Type B pancreatic cell (in vitro differentiated cells): ENCODE data around the gene PINLYP. TPM values are rescaled to one million over a fixed set of nuclear protein-coding genes. Genes with fewer than 3 reads are reported as not detected.
"Not testable (repeated sequence)": the region's sequence is repeated elsewhere in the genome, so short reads cannot be mapped to it uniquely, and the experiment has no call there.

Experiments
- DNase-seq: peaks from one replicate; pipeline ENCODE4 v3.0.0; 2021; ENCODE audit warnings: mixed read lengths; ENCODE audit not compliant: unreplicated experiment; ENCODE audit errors: extremely low spot score
- H3K27ac Mint-ChIP-seq: 2 replicates; pipeline ENCODE4 v1.8.0; 2021; ENCODE audit warnings: mild to moderate bottlenecking, mixed read lengths
- H3K27me3 Mint-ChIP-seq: 2 replicates; pipeline ENCODE4 v1.8.0; 2021; ENCODE audit warnings: mixed read lengths
- H3K36me3 Mint-ChIP-seq: 2 replicates; pipeline ENCODE4 v1.8.0; 2021; ENCODE audit warnings: mixed read lengths
- H3K4me1 Mint-ChIP-seq: one replicate; pipeline ENCODE4 v1.8.0; 2021; ENCODE audit warnings: mixed read lengths; ENCODE audit not compliant: unreplicated experiment
- H3K4me3 Mint-ChIP-seq: 2 replicates; pipeline ENCODE4 v1.8.0; 2021; ENCODE audit warnings: mild to moderate bottlenecking, mixed read lengths
- H3K9me3 Mint-ChIP-seq: 2 replicates; pipeline ENCODE4 v1.8.0; 2021; ENCODE audit warnings: mixed read lengths
- total RNA-seq: library from RNA; stranded (reverse); gene quantifications from 2 replicates; pipeline ENCODE4 v1.2.1, GENCODE V29; 2021; ENCODE audit warnings: low replicate concordance
- TF ChIP-seq, protein P1 (sequence below): fragments of 200-600 bp; sonication (generic); conservative IDR thresholded peaks from 2 replicates; pipeline ENCODE4 v1.5.0; 2021; ENCODE audit warnings: antibody characterized with exemption, mild to moderate bottlenecking

The PINLYP gene
- total RNA-seq, 1 donor from 2014 or later: 6.0 TPM

DNA sequence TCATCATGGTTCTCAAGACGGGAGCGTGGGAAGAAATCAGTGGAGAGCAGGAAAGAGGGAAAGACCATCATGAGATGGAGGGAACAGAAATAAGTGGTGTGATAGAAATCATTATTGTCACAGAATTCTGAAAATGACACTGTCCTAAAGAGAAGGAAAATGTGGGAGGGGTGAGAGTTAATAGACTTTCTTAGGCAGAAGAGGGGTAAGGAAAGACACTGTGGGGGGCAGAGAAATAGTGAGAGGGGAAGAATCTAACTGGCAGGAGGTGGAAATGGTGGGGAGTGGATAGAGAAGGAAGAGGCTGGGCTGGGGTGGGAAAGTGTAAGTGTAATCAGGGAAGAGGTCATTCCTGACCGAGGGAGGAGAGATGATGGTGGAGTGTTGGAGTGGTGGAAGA, 3.2 kb downstream of the PINLYP start:
- peak overlapping the region; percentile 75 for H3K4me3 Mint-ChIP-seq
- peaks cover 38% of the 10 kb centered on the region for H3K4me1 Mint-ChIP-seq
- H3K27me3 Mint-ChIP-seq: no peaks in the 10 kb centered on the region
- TF ChIP-seq, protein P1, sequence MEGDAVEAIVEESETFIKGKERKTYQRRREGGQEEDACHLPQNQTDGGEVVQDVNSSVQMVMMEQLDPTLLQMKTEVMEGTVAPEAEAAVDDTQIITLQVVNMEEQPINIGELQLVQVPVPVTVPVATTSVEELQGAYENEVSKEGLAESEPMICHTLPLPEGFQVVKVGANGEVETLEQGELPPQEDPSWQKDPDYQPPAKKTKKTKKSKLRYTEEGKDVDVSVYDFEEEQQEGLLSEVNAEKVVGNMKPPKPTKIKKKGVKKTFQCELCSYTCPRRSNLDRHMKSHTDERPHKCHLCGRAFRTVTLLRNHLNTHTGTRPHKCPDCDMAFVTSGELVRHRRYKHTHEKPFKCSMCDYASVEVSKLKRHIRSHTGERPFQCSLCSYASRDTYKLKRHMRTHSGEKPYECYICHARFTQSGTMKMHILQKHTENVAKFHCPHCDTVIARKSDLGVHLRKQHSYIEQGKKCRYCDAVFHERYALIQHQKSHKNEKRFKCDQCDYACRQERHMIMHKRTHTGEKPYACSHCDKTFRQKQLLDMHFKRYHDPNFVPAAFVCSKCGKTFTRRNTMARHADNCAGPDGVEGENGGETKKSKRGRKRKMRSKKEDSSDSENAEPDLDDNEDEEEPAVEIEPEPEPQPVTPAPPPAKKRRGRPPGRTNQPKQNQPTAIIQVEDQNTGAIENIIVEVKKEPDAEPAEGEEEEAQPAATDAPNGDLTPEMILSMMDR: no peak
- peaks cover 4% of the 10 kb centered on the region for H3K36me3 Mint-ChIP-seq
- peak overlapping the region; percentile 67 for H3K27ac Mint-ChIP-seq
- DNase-seq: no peak
- no peaks in the 10 kb centered on the region for H3K9me3 Mint-ChIP-seq

DNA sequence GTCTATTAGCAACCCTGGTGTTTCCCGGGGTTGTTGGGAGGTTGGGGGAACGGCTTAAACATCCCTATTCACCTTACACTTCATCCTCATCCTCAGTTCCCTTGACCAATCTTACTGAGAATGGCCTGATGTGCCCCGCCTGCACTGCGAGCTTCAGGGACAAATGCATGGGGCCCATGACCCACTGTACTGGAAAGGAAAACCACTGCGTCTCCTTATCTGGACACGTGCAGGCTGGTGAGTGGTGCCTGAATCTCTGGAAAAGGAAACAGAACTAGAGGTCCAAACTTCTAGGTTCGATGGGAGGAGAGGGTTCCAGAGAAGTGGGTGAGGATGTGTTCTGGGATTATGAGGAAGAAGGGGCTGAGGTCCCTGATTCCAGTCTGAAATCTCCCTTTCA, 5.9 kb downstream of the PINLYP start:
- TF ChIP-seq, protein P1: no peak
- DNase-seq: no peak
- peaks cover 14% of the 10 kb centered on the region for H3K36me3 Mint-ChIP-seq
- H3K4me1 Mint-ChIP-seq: peaks cover 36% of the 10 kb centered on the region
- H3K27me3 Mint-ChIP-seq: no peaks in the 10 kb centered on the region
- H3K4me3 Mint-ChIP-seq: peak overlapping the region; percentile 88
- H3K27ac Mint-ChIP-seq: peak overlapping the region; percentile 36
- no peaks in the 10 kb centered on the region for H3K9me3 Mint-ChIP-seq

GRCh38 chr19:43582495-43582894, 6.9 kb downstream of the PINLYP start:
- H3K4me1 Mint-ChIP-seq: peaks cover 32% of the 10 kb centered on the region
- H3K36me3 Mint-ChIP-seq: peaks cover 17% of the 10 kb centered on the region
- TF ChIP-seq, protein P1: no peak
- H3K27ac Mint-ChIP-seq: no peak overlapping the region
- H3K9me3 Mint-ChIP-seq: no peaks in the 10 kb centered on the region
- H3K27me3 Mint-ChIP-seq: no peaks in the 10 kb centered on the region
- DNase-seq: no peak
- H3K4me3 Mint-ChIP-seq: no peak overlapping the region

GRCh38 chr19:43584484-43584883, 8.9 kb downstream of the PINLYP start:
- Mint-ChIP-seq H3K36me3 (peaks cover 23% of the 10 kb centered on the region), H3K27ac (no peak overlapping the region), H3K4me1 (peaks cover 26% of the 10 kb centered on the region), H3K9me3 (no peaks in the 10 kb centered on the region), H3K27me3 (no peaks in the 10 kb centered on the region), H3K4me3 (no peak overlapping the region)
- no peak for DNase-seq
- TF ChIP-seq, protein P1: no peak

- H3K9me3 Mint-ChIP-seq: no peaks in the 10 kb centered on the region
- H3K4me3 Mint-ChIP-seq: no peak overlapping the region
- TF ChIP-seq, protein P1: no peak
- no peaks in the 10 kb centered on the region for H3K27me3 Mint-ChIP-seq
- no peak overlapping the region for H3K27ac Mint-ChIP-seq
- DNase-seq: no peak
- H3K36me3 Mint-ChIP-seq: peaks cover 31% of the 10 kb centered on the region
- peaks cover 18% of the 10 kb centered on the region for H3K4me1 Mint-ChIP-seq
Observed at GRCh38 chr19:43586346-43586745, 10.7 kb downstream of the PINLYP start.

- H3K27me3 Mint-ChIP-seq, H3K9me3 Mint-ChIP-seq, H3K4me3 Mint-ChIP-seq, H3K27ac Mint-ChIP-seq, DNase-seq: not testable (repeated sequence)
- peaks cover 31% of the 10 kb centered on the region for H3K36me3 Mint-ChIP-seq
- peaks cover 12% of the 10 kb centered on the region for H3K4me1 Mint-ChIP-seq
Observed at GRCh38 chr19:43587029-43587428, 11.4 kb downstream of the PINLYP start.
